ENCODE results near the gene LRMDA.

LRMDA gene

GRCh38 chr10:76302961-76303630, 871.7 kb downstream of the LRMDA start:
- H3K79me2 ChIP-seq (ENCODE audit: insufficient read depth, low read depth): no peaks in the 10 kb centered on the region
- no peak overlapping the region for H2AFZ ChIP-seq (ENCODE audit: low read depth)
- no peak for TF ChIP-seq CTCF (conservative IDR thresholded peaks at IDR 0.05; ENCODE audit: low read depth, low read length)
- H3K36me3 ChIP-seq (ENCODE audit: insufficient read depth): no peaks in the 10 kb centered on the region
- no peak overlapping the region for H3K9ac ChIP-seq
- no peaks in the 10 kb centered on the region for H4K20me1 ChIP-seq (ENCODE audit: insufficient read depth)
- H3K4me1 ChIP-seq (ENCODE audit: low read depth, poor library complexity, severe bottlenecking): no peaks in the 10 kb centered on the region
- no peak overlapping the region for H3K27ac ChIP-seq
- no peaks in the 10 kb centered on the region for H3K27me3 ChIP-seq (ENCODE audit: insufficient read depth, low read depth)
- H3K4me2 ChIP-seq: no peak overlapping the region
- no peak overlapping the region for H3K4me3 ChIP-seq (IDR thresholded peaks at IDR 0.05; ENCODE audit: insufficient read depth, low read depth, low read length)

GRCh38 chr10:76303682-76304316, 872.4 kb downstream of the LRMDA start:
- Histone ChIP-seq H3K79me2 (ENCODE audit: insufficient read depth, low read depth) (no peaks in the 10 kb centered on the region), H3K4me1 (ENCODE audit: low read depth, poor library complexity, severe bottlenecking) (no peaks in the 10 kb centered on the region), H3K27me3 (ENCODE audit: insufficient read depth, low read depth) (no peaks in the 10 kb centered on the region), H2AFZ (ENCODE audit: low read depth) (no peak overlapping the region), H3K4me3 (IDR thresholded peaks at IDR 0.05; ENCODE audit: insufficient read depth, low read depth, low read length) (no peak overlapping the region), H3K36me3 (ENCODE audit: insufficient read depth) (no peaks in the 10 kb centered on the region), H4K20me1 (ENCODE audit: insufficient read depth) (no peaks in the 10 kb centered on the region), H3K9ac (no peak overlapping the region), H3K27ac (no peak overlapping the region), H3K4me2 (no peak overlapping the region)
- no peak for TF ChIP-seq CTCF (conservative IDR thresholded peaks at IDR 0.05; ENCODE audit: low read depth, low read length)

- H3K36me3 ChIP-seq (ENCODE audit: insufficient read depth): no peaks in the 10 kb centered on the region
Measured at GRCh38 chr10:76305930-76306615, 874.6 kb downstream of the LRMDA start.

GRCh38 chr10:76306856-76307255, 875.4 kb downstream of the LRMDA start:
- H3K4me2 ChIP-seq: no peak overlapping the region
- H3K4me3 ChIP-seq (IDR thresholded peaks at IDR 0.05; ENCODE audit: insufficient read depth, low read depth, low read length): no peak overlapping the region
- H3K27ac ChIP-seq: no peak overlapping the region
- H3K36me3 ChIP-seq (ENCODE audit: insufficient read depth): no peaks in the 10 kb centered on the region
- no peak overlapping the region for H3K9ac ChIP-seq
- no peak for TF ChIP-seq CTCF (conservative IDR thresholded peaks at IDR 0.05; ENCODE audit: low read depth, low read length)
- H2AFZ ChIP-seq (ENCODE audit: low read depth): no peak overlapping the region
- H3K27me3 ChIP-seq (ENCODE audit: insufficient read depth, low read depth): no peaks in the 10 kb centered on the region
- no peaks in the 10 kb centered on the region for H3K79me2 ChIP-seq (ENCODE audit: insufficient read depth, low read depth)
- no peaks in the 10 kb centered on the region for H3K4me1 ChIP-seq (ENCODE audit: low read depth, poor library complexity, severe bottlenecking)
- H4K20me1 ChIP-seq (ENCODE audit: insufficient read depth): no peaks in the 10 kb centered on the region

More at GRCh38 chr10:76305930-76306615, 874.6 kb downstream of the LRMDA start:
- Histone ChIP-seq H3K79me2 (ENCODE audit: insufficient read depth, low read depth) (no peaks in the 10 kb centered on the region), H3K4me3 (IDR thresholded peaks at IDR 0.05; ENCODE audit: insufficient read depth, low read depth, low read length) (no peak overlapping the region), H4K20me1 (ENCODE audit: insufficient read depth) (no peaks in the 10 kb centered on the region), H3K27me3 (ENCODE audit: insufficient read depth, low read depth) (no peaks in the 10 kb centered on the region), H3K4me2 (no peak overlapping the region), H3K4me1 (ENCODE audit: low read depth, poor library complexity, severe bottlenecking) (no peaks in the 10 kb centered on the region), H2AFZ (ENCODE audit: low read depth) (no peak overlapping the region), H3K27ac (no peak overlapping the region), H3K9ac (no peak overlapping the region)
- no peak for TF ChIP-seq CTCF (conservative IDR thresholded peaks at IDR 0.05; ENCODE audit: low read depth, low read length)
